Measurements from ENCODE around the gene ALG9. TPM values are rescaled to one million over a fixed set of nuclear protein-coding genes. Genes with fewer than 3 reads are reported as not detected.

Gene ALG9
- total and polyA plus RNA-seq, 2 of the 4 experiments (the other 2 are of a cell fraction) = 20.7 to 35.7 TPM

DNA sequence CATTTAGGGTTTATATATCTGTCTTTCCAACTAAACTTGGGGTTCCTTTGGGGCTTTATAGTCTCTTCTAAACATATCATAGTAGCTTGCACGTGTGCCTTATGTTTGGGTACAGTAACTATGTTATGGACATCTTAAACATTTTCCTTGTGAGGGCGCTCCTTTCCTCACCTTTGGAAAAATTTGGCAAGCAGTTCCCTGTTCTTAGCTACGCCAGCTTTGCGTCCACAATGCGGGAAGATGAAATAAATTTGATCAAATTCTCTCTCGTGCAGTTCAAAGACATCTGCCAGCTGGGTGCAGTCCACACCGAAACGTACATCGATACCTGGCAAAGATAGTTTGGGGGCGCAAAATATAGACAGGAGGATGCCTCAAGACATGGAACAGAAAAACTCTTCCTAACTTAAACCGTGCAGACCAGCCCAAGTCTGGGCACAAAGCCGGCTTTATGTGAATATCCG, 7.0 kb upstream of the ALG9 start:
- in situ Hi-C loops (cut with MboI; ENCODE audit: low sequenced_read_pairs) (loop anchor here (5.0 kb wide), 1 partner anchor 114 kb away; no protein-coding TSS in a partner anchor), intact Hi-C loops (cut with micrococcal nuclease) (loop anchor here (2.0 to 10.0 kb wide), 5 partner anchors 48 to 346 kb away; partner anchors contain the start of genes DIXDC1, NKAPD1, PIH1D2 and PTS), dilution Hi-C loops (cut with HindIII; ENCODE audit: low sequenced_read_pairs, unreplicated experiment) (no loop called here)
- Histone ChIP-seq H3K9ac (ENCODE audit: low read depth, low read length) (peak overlapping the region; percentile 51), H3K56ac (ENCODE audit: extremely low read depth, insufficient read depth, low read length) (peak overlapping the region; percentile 85; the same call in 1 of the 2 replicates), H3K4me3 (ENCODE audit: insufficient read depth, low read depth, low read length) (peak overlapping the region; percentile 71), H3K9me1 (ENCODE audit: insufficient read depth, low read length) (peaks cover 3% of the 10 kb centered on the region; the same call in 1 of the 2 replicates), H4K5ac (ENCODE audit: low read depth, low read length) (no peak overlapping the region), H3K36me3 (ENCODE audit: control insufficient read depth, insufficient read depth, low read length) (no peaks in the 10 kb centered on the region; the same call in 1 of the 2 replicates), H2AFZ (replicated peaks; ENCODE audit: low read length, poor library complexity) (peak overlapping the region; percentile 100), H2BK5ac (ENCODE audit: low read depth, low read length, poor library complexity, severe bottlenecking) (peak overlapping the region; percentile 51), H3K18ac (ENCODE audit: low read depth, low read length) (no peak overlapping the region), H3K4me1 (ENCODE audit: control insufficient read depth, insufficient read depth, low read length) (peaks cover 3% of the 10 kb centered on the region; the same call in 1 of the 2 replicates), H2BK120ac (ENCODE audit: low read depth, low read length) (peak overlapping the region; percentile 26; the same call in 1 of the 2 replicates), H3K4ac (ENCODE audit: low read depth, low read length) (peak overlapping the region; percentile 69), H3K23ac (ENCODE audit: low read depth, low read length) (peak overlapping the region; percentile 69), H3K27me3 (ENCODE audit: control insufficient read depth, insufficient read depth, low read length) (no peaks in the 10 kb centered on the region), H3K9me3 (ENCODE audit: control insufficient read depth, insufficient read depth, low read length) (no peaks in the 10 kb centered on the region), H4K20me1 (ENCODE audit: insufficient read depth, low read length) (no peaks in the 10 kb centered on the region), H2AK9ac (replicated peaks; ENCODE audit: low read depth, low read length, poor library complexity) (peak overlapping the region; percentile 93), H3K79me1 (ENCODE audit: low read depth in 1 of 2, low read length in 2 of 2) (peaks cover 0 to 11% of the 10 kb centered on the region in 2 experiments; a peak in 3 of 4 replicates), H4K91ac (ENCODE audit: insufficient read depth, low read depth, low read length) (peak overlapping the region; percentile 34), H2BK15ac (ENCODE audit: low read depth, low read length) (no peak overlapping the region), H3K27ac (ENCODE audit: insufficient read depth, low read length) (peak overlapping the region; percentile 64), H2BK20ac (ENCODE audit: low read depth, low read length) (0 out of 2 replicates have a peak overlapping the region, but pooled peaks have one; percentile 35), H2AK5ac (ENCODE audit: low read depth, low read length) (peak overlapping the region; percentile 5; the same call in 1 of the 2 replicates), H3K4me2 (ENCODE audit: low read depth, low read length) (peak overlapping the region; percentile 77), H4K8ac (ENCODE audit: low read depth in 2 of 2, low read length in 2 of 2) (peak overlapping the region; percentile 84 to 87), H3K14ac (replicated peaks; ENCODE audit: low read depth, low read length) (peak overlapping the region; percentile 67)
- ATAC-seq (ENCODE audit: low read depth) (peak; percentile 5), DNase-seq (peak; percentile 5)
- ChIA-PET POLR2A (ENCODE audit: unreplicated experiment) (no interaction called here), CTCF (interaction anchor here (0.6 to 0.8 kb wide), 3 partner anchors 118 to 167 kb away, joined by 3 to 9 read pairs (median 3); no protein-coding TSS in a partner anchor)
- TF ChIP-seq MXI1 (IDR thresholded peaks at IDR 0.05; ENCODE audit: borderline replicate concordance, low read depth, low read length) (no peak), CHD1 (IDR thresholded peaks at IDR 0.05; ENCODE audit: low read depth, low read length) (no peak), RAD21 (IDR thresholded peaks at IDR 0.05; ENCODE audit: low read length) (peak; percentile 11; the same call in 1 of the 2 replicates), FOS (IDR thresholded peaks at IDR 0.05; ENCODE audit: low read depth, low read length) (no peak)
- TF ChIP-seq, protein P1, sequence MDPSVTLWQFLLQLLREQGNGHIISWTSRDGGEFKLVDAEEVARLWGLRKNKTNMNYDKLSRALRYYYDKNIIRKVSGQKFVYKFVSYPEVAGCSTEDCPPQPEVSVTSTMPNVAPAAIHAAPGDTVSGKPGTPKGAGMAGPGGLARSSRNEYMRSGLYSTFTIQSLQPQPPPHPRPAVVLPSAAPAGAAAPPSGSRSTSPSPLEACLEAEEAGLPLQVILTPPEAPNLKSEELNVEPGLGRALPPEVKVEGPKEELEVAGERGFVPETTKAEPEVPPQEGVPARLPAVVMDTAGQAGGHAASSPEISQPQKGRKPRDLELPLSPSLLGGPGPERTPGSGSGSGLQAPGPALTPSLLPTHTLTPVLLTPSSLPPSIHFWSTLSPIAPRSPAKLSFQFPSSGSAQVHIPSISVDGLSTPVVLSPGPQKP (IDR thresholded peaks at IDR 0.05; ENCODE audit: borderline replicate concordance, low read depth, low read length) = no peak
- TF ChIP-seq, protein P2, sequence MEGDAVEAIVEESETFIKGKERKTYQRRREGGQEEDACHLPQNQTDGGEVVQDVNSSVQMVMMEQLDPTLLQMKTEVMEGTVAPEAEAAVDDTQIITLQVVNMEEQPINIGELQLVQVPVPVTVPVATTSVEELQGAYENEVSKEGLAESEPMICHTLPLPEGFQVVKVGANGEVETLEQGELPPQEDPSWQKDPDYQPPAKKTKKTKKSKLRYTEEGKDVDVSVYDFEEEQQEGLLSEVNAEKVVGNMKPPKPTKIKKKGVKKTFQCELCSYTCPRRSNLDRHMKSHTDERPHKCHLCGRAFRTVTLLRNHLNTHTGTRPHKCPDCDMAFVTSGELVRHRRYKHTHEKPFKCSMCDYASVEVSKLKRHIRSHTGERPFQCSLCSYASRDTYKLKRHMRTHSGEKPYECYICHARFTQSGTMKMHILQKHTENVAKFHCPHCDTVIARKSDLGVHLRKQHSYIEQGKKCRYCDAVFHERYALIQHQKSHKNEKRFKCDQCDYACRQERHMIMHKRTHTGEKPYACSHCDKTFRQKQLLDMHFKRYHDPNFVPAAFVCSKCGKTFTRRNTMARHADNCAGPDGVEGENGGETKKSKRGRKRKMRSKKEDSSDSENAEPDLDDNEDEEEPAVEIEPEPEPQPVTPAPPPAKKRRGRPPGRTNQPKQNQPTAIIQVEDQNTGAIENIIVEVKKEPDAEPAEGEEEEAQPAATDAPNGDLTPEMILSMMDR (conservative IDR thresholded peaks at IDR 0.05; ENCODE audit: low read depth, low read length) = no peak
- WGBS, 2 experiments (ENCODE audit: extremely low coverage in 2 of 2, insufficient read length in 1 of 2) = 3% methylated on average over 6 of the region's 13 CpGs; no CpG with 5 or more reads in 1 of the 2 experiments
- BruUV-seq (replicated peaks) = no TSS peak
